ENCODE results near the gene HS1BP3. TPM values are rescaled to one million over a fixed set of nuclear protein-coding genes. Genes with fewer than 3 reads are reported as not detected.

HS1BP3 gene
- total and polyA plus RNA-seq, 2 donors (not counting 3 experiments of a cell fraction or from before 2014, with no cell fraction given): 27.4 to 33.1 TPM

DNA sequence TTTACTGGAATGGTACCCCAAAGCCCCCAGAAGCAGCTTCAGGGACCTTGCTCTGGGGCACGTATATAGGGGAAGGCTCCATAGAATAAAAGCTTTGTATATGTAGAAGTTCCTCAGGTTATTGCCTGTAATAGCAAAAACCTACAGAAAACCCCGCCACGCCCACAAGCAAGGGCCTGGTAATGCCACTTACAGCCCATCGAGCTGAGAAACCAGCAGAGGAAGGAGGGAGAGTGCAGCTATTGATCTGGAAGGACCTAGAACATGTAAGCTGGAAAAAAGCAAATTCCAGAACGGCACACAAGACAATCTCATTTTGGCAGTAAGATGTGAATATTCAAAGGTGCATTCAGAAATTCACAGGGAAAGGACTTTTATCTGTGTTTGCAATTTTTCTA lies 15.8 kb downstream of the HS1BP3 start:
- peak overlapping the region; percentile 72 for H3K27ac ChIP-seq (ENCODE audit: insufficient read depth, low read depth, low read length)
- no peak for TF ChIP-seq MYC (IDR thresholded peaks at IDR 0.05; ENCODE audit: low read depth, low read length)
- no peak for TF ChIP-seq JUN (IDR thresholded peaks at IDR 0.05; ENCODE audit: borderline replicate concordance, insufficient read depth, insufficient read length, low read depth)
- TF ChIP-seq, protein P1, sequence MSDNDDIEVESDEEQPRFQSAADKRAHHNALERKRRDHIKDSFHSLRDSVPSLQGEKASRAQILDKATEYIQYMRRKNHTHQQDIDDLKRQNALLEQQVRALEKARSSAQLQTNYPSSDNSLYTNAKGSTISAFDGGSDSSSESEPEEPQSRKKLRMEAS (IDR thresholded peaks at IDR 0.05; ENCODE audit: insufficient read depth, insufficient read length): no peak
- TF ChIP-seq POLR2AphosphoS5 (IDR thresholded peaks at IDR 0.05; ENCODE audit: insufficient read depth, low read depth, low read length): no peak
- TF ChIP-seq POLR2A (IDR thresholded peaks at IDR 0.05; ENCODE audit: low read depth, low read length): no peak
- TF ChIP-seq GATA2 (IDR thresholded peaks at IDR 0.05; ENCODE audit: insufficient read depth, insufficient read length, low read depth, low read length): no peak
- TF ChIP-seq FOS (IDR thresholded peaks at IDR 0.05; ENCODE audit: borderline replicate concordance, insufficient read depth, low read length): no peak
- TF ChIP-seq, protein P2, sequence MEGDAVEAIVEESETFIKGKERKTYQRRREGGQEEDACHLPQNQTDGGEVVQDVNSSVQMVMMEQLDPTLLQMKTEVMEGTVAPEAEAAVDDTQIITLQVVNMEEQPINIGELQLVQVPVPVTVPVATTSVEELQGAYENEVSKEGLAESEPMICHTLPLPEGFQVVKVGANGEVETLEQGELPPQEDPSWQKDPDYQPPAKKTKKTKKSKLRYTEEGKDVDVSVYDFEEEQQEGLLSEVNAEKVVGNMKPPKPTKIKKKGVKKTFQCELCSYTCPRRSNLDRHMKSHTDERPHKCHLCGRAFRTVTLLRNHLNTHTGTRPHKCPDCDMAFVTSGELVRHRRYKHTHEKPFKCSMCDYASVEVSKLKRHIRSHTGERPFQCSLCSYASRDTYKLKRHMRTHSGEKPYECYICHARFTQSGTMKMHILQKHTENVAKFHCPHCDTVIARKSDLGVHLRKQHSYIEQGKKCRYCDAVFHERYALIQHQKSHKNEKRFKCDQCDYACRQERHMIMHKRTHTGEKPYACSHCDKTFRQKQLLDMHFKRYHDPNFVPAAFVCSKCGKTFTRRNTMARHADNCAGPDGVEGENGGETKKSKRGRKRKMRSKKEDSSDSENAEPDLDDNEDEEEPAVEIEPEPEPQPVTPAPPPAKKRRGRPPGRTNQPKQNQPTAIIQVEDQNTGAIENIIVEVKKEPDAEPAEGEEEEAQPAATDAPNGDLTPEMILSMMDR (IDR thresholded peaks at IDR 0.05; ENCODE audit: extremely low read depth in 1 of 2, insufficient read depth in 1 of 2, low read depth in 1 of 2, low read length in 2 of 2): no peak
- TF ChIP-seq EZH2 (IDR thresholded peaks at IDR 0.05; ENCODE audit: borderline replicate concordance, low read depth, low read length, severe bottlenecking): no peak
- peaks cover 20% of the 10 kb centered on the region for H3K4me1 ChIP-seq (ENCODE audit: control insufficient read depth, extremely low read depth, insufficient read depth, low read length)
- no peaks in the 10 kb centered on the region for H3K9me3 ChIP-seq (replicated peaks; ENCODE audit: control insufficient read depth, insufficient read depth, low read length)
- peaks cover 0 to 11% of the 10 kb centered on the region in 2 experiments for H3K36me3 ChIP-seq (ENCODE audit: control insufficient read depth in 2 of 2, extremely low read depth in 1 of 2, insufficient read depth in 2 of 2, low read length in 2 of 2)
- no peaks in the 10 kb centered on the region for H4K20me1 ChIP-seq (replicated peaks; ENCODE audit: control insufficient read depth, extremely low read depth, insufficient read depth, low read length)
- FAIRE-seq (peak; percentile 55), DNase-seq (ENCODE audit: low read depth, low spot score) (peak; percentile 32)
- ChIA-PET CTCF (interaction anchor here (0.9 to 5.5 kb wide), 21 partner anchors 16 to 309 kb away, joined by 3 to 86 read pairs (median 10); partner anchors contain the start of genes HS1BP3 and RHOB), POLR2A (interaction anchor here (0.8 to 2.9 kb wide), 6 partner anchors 61 to 193 kb away, joined by 3 to 50 read pairs (median 10); partner anchors contain the start of gene RHOB)
- dilution Hi-C loops (cut with MboI; ENCODE audit: extremely low pct_ligation_motif_present, low sequenced_read_pairs): loop anchor here (10.0 kb wide), 1 partner anchor 190 kb away; the partner anchor contains the start of gene RHOB
- H3K79me2 ChIP-seq (ENCODE audit: control insufficient read depth, insufficient read depth, low read length): no peaks in the 10 kb centered on the region
- no peaks in the 10 kb centered on the region for H3K9me1 ChIP-seq (replicated peaks; ENCODE audit: control insufficient read depth, extremely low read depth, insufficient read depth, low read length)
- no peak overlapping the region for H2AFZ ChIP-seq (ENCODE audit: low read depth, low read length)
- peak overlapping the region; percentile 82 for H3K9ac ChIP-seq (replicated peaks; ENCODE audit: extremely low read depth, insufficient read depth, low read length)
- no peaks in the 10 kb centered on the region for H3K27me3 ChIP-seq (ENCODE audit: control insufficient read depth in 2 of 2, insufficient read depth in 2 of 2, low read length in 2 of 2)
- H3K4me2 ChIP-seq (ENCODE audit: insufficient read depth, low read length): no peak overlapping the region
- no TSS peak for BruUV-seq (replicated peaks)
- intact Hi-C loops (cut with micrococcal nuclease): loop anchor here (1.0 kb wide), 10 partner anchors 34 to 256 kb away; no protein-coding TSS in a partner anchor
- H3K4me3 ChIP-seq (replicated peaks in 1 of 3; ENCODE audit: insufficient read depth in 1 of 3, low read depth in 1 of 3, low read length in 3 of 3): no peak overlapping the region
